Measurements from ENCODE around the gene MAGI1. TPM values are rescaled to one million over a fixed set of nuclear protein-coding genes. Genes with fewer than 3 reads are reported as not detected.
A peak's percentile ranks its signal among the peaks of the same experiment; 100 is the strongest.

The MAGI1 gene
- total RNA-seq, 1 donor, result 13.0 TPM

DNA sequence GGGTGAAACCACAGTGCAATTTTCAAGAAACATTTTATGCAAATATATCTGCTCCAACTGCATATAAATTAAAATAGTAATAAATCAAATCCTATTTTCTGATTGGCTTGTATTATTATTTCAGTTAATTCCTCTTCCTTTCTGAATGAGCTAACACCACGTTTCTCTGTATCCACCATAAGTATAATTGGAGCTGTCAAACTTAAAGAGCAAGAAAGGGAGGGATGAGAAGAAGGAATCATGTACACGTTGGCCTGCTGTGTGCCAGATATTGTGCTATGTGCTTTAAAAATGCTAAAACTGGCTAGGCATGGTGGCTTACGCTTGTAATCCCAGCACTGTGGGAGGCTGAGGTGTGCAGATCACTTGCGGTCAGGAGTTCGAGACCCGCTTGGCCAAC, 180.0 kb downstream of the MAGI1 start:
- DNase-seq (ENCODE audit: low read depth), result no peak
- TF ChIP-seq, protein P1, sequence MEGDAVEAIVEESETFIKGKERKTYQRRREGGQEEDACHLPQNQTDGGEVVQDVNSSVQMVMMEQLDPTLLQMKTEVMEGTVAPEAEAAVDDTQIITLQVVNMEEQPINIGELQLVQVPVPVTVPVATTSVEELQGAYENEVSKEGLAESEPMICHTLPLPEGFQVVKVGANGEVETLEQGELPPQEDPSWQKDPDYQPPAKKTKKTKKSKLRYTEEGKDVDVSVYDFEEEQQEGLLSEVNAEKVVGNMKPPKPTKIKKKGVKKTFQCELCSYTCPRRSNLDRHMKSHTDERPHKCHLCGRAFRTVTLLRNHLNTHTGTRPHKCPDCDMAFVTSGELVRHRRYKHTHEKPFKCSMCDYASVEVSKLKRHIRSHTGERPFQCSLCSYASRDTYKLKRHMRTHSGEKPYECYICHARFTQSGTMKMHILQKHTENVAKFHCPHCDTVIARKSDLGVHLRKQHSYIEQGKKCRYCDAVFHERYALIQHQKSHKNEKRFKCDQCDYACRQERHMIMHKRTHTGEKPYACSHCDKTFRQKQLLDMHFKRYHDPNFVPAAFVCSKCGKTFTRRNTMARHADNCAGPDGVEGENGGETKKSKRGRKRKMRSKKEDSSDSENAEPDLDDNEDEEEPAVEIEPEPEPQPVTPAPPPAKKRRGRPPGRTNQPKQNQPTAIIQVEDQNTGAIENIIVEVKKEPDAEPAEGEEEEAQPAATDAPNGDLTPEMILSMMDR (IDR thresholded peaks at IDR 0.05; ENCODE audit: insufficient read depth, low read length), result no peak
- no peak overlapping the region for H3K4me3 ChIP-seq (ENCODE audit: low read depth, low read length)

- no peak overlapping the region for H3K4me3 ChIP-seq (ENCODE audit: low read depth, low read length)
- no peak for DNase-seq (ENCODE audit: low read depth)
- TF ChIP-seq, protein P1 (IDR thresholded peaks at IDR 0.05; ENCODE audit: insufficient read depth, low read length), result no peak
Observed at GRCh38 chr3:65857327-65857726, 181.4 kb downstream of the MAGI1 start.

DNA sequence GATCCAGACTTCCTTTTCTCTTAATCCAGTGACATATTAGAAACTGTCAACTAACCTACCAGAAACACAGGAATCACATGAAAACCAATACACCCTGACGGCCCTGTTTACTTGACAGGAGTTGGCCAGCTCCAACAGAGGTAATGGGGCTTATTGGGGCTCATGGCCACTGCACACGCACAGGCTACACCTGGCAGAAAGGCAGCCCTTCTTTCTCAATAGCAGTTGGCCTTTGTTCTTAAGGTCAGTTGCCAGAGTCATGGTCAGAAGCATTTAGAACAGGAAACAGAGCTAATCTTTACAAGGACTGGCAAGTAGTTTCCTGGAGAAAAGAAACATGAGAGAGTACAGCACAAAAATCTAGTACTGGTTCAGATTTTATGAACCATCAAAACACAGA, 181.8 kb downstream of the MAGI1 start:
- TF ChIP-seq, protein P1 (IDR thresholded peaks at IDR 0.05; ENCODE audit: insufficient read depth, low read length), result no peak
- DNase-seq (ENCODE audit: low read depth), result peak; percentile 32
- no peak overlapping the region for H3K4me3 ChIP-seq (ENCODE audit: low read depth, low read length)

DNA sequence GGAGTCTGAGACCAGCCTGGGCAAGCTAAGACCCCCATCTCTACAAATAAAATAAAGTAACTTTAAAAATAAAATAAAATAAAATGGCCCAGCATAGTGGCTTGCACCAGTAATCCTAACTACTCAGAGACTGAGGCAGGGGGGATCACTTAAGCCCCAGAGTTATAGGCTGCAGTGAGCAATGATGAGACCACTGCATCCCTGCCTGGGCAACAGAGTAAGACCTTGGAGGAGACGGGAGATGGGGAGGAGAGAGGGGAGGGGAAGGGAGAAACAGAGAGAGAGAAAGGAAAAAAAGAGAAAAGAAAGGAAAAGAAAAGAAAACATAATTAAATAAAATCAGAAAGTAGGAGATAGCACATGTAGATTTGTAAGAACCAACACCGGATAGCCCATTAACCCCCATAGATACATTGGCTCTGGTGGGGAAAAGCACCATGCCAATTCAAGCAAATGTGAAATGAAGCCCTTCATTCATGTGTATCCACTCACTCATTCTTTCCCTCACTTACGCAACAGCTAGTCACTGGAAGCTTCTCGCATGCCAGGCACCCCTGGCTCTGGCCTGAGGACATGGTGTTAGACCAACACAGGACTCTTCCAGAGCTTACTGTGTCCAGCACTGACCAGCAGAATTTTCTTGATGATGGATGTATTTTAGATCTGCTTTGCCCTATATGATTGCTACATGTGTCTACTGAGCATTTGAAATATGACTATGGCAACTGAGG, 183.2 kb downstream of the MAGI1 start:
- no peak overlapping the region for H3K4me3 ChIP-seq (ENCODE audit: low read depth, low read length)
- DNase-seq (ENCODE audit: low read depth), result peak; percentile 37
- TF ChIP-seq, protein P1 (IDR thresholded peaks at IDR 0.05; ENCODE audit: insufficient read depth, low read length), result no peak

- DNase-seq (ENCODE audit: low read depth), result no peak
Observed at GRCh38 chr3:65854606-65855304, 184.0 kb downstream of the MAGI1 start.

DNA sequence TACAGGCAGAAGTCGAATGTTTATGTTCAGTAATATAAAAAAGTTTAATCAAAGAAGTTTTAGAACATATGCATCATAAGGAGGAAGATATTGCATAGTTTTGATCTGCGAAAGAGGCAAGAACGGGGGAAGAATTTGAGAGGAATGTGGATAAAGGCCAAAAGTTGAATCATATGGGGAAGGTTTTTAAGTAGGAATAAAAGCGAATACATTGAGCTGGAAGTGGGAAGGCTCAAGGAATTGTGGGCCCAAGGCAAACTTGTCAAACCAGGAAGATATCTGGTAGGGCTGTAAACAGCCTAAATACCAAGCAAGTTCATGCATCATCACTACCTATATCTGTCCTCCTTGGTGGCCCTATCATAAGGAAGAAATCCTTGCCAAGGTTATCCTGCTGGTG, 186.9 kb downstream of the MAGI1 start:
- TF ChIP-seq, protein P1 (IDR thresholded peaks at IDR 0.05; ENCODE audit: insufficient read depth, low read length), result no peak
- H3K4me3 ChIP-seq (ENCODE audit: low read depth, low read length), result no peak overlapping the region
- peak; percentile 78 for DNase-seq (ENCODE audit: low read depth)

More at GRCh38 chr3:65854606-65855304, 184.0 kb downstream of the MAGI1 start:
- H3K4me3 ChIP-seq (ENCODE audit: low read depth, low read length), result no peak overlapping the region
- TF ChIP-seq, protein P1 (IDR thresholded peaks at IDR 0.05; ENCODE audit: insufficient read depth, low read length), result no peak
